Muscle layer of duodenum (tissue), 2 donors: ENCODE results near the gene PTPRN2.

ENCODE experiments used
- H3K27ac ChIP-seq: one replicate; pipeline ENCODE4 v1.7.0; 2013; ENCODE audit warnings: mild to moderate bottlenecking, low read length
- H3K27me3 ChIP-seq: one replicate; pipeline ENCODE4 v1.7.0; 2013; ENCODE audit warnings: low read depth, mild to moderate bottlenecking, control low read depth, low read length
- H3K36me3 ChIP-seq, 2 donors: one replicate each; pipeline ENCODE4 v1.7.0; 2013; ENCODE audit warnings: low read length in 2 of 2, control low read depth in 1 of 2, mild to moderate bottlenecking in 1 of 2; ENCODE audit not compliant: insufficient read depth in 2 of 2, control insufficient read depth in 1 of 2
- H3K4me1 ChIP-seq, 2 donors: one replicate each; pipeline ENCODE4 v1.7.0; 2013; ENCODE audit warnings: low read length in 2 of 2, mild to moderate bottlenecking in 2 of 2, control low read depth in 1 of 2, moderate library complexity in 1 of 2; ENCODE audit not compliant: insufficient read depth in 2 of 2, control insufficient read depth in 1 of 2
- H3K4me3 ChIP-seq, 2 donors: one replicate each; pipeline ENCODE4 v1.7.0; 2013; ENCODE audit warnings: low read length in 2 of 2, low read depth in 1 of 2, mild to moderate bottlenecking in 1 of 2
- H3K9me3 ChIP-seq, 2 donors: one replicate each; pipeline ENCODE4 v1.7.0; 2013; ENCODE audit warnings: low read length in 2 of 2, control low read depth in 1 of 2, mild to moderate bottlenecking in 1 of 2; ENCODE audit not compliant: control insufficient read depth in 1 of 2
- donor health status: healthy.

PTPRN2 gene

DNA sequence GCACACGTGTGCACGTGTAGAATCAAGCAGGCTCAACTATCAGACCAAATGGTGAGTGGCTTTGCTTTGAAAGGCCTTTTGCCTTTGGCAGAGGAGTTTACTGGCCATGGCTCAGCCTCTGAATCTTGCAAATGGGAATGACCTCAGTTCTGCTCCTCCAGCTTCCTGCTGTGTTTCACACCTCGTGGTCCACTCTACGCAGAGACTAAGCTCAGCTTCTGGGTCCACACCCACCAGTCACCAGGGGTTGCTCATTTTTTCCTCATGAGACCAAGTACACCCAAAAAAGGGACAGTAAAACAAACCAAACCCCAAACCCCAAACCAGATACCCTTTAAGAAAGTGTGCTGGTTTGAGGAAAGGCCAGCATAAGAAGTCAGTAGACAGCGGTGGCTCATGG lies 1014.4 kb downstream of the PTPRN2 start:
- no peak overlapping the region for H3K27ac ChIP-seq

DNA sequence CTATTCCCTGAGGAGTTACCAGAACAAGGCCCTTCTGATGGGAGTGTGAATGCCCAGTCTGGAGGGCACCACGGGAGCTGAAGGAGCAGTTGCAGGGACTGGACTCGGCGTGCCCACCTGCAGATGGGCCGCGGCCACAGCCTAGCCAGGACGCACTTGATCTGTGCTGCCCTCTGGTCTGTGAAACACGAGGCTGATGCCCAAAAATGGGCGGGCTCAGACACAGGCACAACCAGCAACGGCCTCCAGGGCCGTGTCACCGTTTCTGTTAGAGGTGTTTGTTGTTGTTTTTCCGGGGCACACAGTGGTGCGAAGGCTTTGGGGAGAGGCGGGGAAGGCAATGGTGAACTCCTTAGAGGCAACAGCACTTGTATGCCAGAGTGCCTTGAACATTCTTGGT lies 1015.0 kb downstream of the PTPRN2 start:
- Histone ChIP-seq H3K27ac (no peak overlapping the region), H3K36me3 (no peaks in the 10 kb centered on the region)

More for the DNA sequence above, 1014.4 kb downstream of the PTPRN2 start:
- Histone ChIP-seq H3K9me3 (no peaks in the 10 kb centered on the region), H3K27me3 (no peaks in the 10 kb centered on the region), H3K4me3 (no peak overlapping the region), H3K36me3 (no peaks in the 10 kb centered on the region), H3K4me1 (peaks cover 0 to 5% of the 10 kb centered on the region in 2 donors)

GRCh38 chr7:157570531-157571200 lies 1017.0 kb downstream of the PTPRN2 start:
- H3K9me3 ChIP-seq: no peaks in the 10 kb centered on the region
- H3K36me3 ChIP-seq: no peaks in the 10 kb centered on the region
- H3K27ac ChIP-seq: no peak overlapping the region
- no peak overlapping the region for H3K4me3 ChIP-seq
- H3K4me1 ChIP-seq: peaks cover 0 to 5% of the 10 kb centered on the region in 2 donors
- H3K27me3 ChIP-seq: no peaks in the 10 kb centered on the region

More for the DNA sequence above, 1015.0 kb downstream of the PTPRN2 start:
- Histone ChIP-seq H3K4me1 (peaks cover 0 to 5% of the 10 kb centered on the region in 2 donors), H3K4me3 (no peak overlapping the region), H3K27me3 (no peaks in the 10 kb centered on the region), H3K9me3 (no peaks in the 10 kb centered on the region)

DNA sequence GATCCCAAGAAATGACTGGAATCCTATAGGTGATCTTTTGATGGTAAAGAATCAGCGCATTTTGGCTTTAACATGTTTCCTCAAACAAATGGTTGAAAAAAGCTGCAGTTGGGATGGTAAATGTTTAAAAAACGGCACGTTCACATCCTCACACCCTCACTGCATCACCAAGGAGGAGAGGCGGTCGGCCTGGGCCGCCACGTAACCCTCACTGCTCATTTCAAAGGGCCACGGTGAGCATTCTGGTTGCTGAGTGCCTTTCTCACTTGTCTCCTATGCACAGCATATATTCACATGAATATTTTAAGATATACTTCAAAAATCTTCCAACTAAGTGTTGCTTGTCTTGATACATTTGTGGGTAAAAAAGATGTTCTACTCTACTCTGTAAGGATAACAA lies 1017.7 kb downstream of the PTPRN2 start:
- Histone ChIP-seq H3K27ac (no peak overlapping the region), H3K36me3 (no peaks in the 10 kb centered on the region), H3K4me1 (peaks cover 0 to 5% of the 10 kb centered on the region in 2 donors), H3K4me3 (no peak overlapping the region), H3K27me3 (no peaks in the 10 kb centered on the region), H3K9me3 (no peaks in the 10 kb centered on the region)

DNA sequence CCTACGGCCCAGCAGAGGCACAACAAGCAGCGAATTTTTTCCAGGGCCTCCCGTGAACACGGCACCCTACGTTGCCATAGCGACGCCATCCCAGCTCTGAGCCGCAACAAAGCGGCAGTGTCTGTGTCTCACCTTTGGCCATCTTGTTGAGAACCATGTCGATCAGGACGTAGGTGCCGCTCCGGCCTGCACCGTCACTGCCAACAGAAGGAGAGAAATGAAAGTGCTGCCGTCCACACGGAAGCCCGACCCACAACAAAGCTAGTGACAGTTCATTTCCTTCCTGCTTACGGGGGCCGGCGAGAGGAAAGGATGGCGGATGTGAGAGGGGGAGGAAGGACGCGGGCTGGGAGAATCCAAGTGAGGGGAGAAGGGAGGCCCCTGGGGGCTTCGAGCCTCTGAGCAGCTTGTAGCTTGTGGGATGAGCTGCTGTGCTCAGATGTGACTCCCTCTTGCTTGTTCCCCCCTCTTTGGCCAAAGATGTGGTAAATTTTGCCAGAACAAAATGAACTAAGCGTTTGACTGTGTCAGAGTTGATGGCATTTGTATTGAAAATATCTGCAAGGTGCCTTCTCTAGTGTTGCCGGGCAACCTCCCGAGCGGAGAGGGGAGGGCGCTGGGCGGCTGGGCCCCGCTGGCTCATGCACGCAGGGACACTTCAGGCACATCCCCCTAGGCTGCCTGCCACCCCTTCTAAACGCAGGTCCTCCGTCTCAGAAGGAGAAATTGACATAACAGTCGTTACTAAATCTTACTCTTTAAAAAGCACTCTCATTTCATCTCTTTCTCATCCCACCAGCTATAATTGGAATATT lies 1018.6 kb downstream of the PTPRN2 start:
- Histone ChIP-seq H3K9me3 (no peaks in the 10 kb centered on the region), H3K4me3 (peak overlapping the region; percentile 71 to 84), H3K27me3 (no peaks in the 10 kb centered on the region), H3K4me1 (peaks cover 0 to 5% of the 10 kb centered on the region in 2 donors), H3K27ac (peak overlapping the region; percentile 32), H3K36me3 (no peaks in the 10 kb centered on the region)

GRCh38 chr7:157568106-157568769 lies 1019.4 kb downstream of the PTPRN2 start:
- Histone ChIP-seq H3K27me3 (no peaks in the 10 kb centered on the region), H3K4me1 (peaks cover 0 to 5% of the 10 kb centered on the region in 2 donors), H3K4me3 (peak overlapping the region; percentile 71 to 84), H3K9me3 (no peaks in the 10 kb centered on the region), H3K27ac (no peak overlapping the region), H3K36me3 (no peaks in the 10 kb centered on the region)

DNA sequence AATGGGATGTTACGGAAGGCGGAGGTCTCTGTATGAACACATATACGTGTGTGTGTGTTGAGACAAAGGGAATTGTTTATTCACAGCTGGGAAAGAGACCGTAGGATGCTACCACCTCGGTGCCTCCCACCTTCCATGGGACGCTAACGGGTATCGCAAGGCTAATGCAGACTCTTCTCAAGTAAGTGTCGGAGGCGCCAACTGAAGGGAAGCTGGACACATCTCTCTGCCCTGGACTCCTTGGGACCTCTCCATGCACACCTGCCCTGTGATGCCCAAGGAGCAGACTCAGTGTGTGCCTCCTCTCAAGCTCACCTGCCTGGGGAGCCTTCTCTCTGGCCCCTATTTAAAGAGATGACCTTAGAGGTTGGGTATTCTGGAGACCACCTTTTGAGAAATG lies 1020.0 kb downstream of the PTPRN2 start:
- H3K4me3 ChIP-seq: peak overlapping the region in 1 of 2 donors; percentile 84
- peaks cover 0 to 5% of the 10 kb centered on the region in 2 donors for H3K4me1 ChIP-seq
- no peaks in the 10 kb centered on the region for H3K36me3 ChIP-seq
- H3K27ac ChIP-seq: no peak overlapping the region
- no peaks in the 10 kb centered on the region for H3K27me3 ChIP-seq
- no peaks in the 10 kb centered on the region for H3K9me3 ChIP-seq

GRCh38 chr7:157566631-157567006 lies 1021.0 kb downstream of the PTPRN2 start:
- H3K27ac ChIP-seq: no peak overlapping the region
- H3K36me3 ChIP-seq: no peaks in the 10 kb centered on the region

GRCh38 chr7:157565981-157566630 lies 1021.5 kb downstream of the PTPRN2 start:
- no peaks in the 10 kb centered on the region for H3K27me3 ChIP-seq
- no peak overlapping the region for H3K27ac ChIP-seq
- no peaks in the 10 kb centered on the region for H3K9me3 ChIP-seq
- peaks cover 0 to 5% of the 10 kb centered on the region in 2 donors for H3K4me1 ChIP-seq
- H3K36me3 ChIP-seq: no peaks in the 10 kb centered on the region
- H3K4me3 ChIP-seq: no peak overlapping the region

More at GRCh38 chr7:157566631-157567006, 1021.0 kb downstream of the PTPRN2 start:
- no peak overlapping the region for H3K4me3 ChIP-seq
- no peaks in the 10 kb centered on the region for H3K9me3 ChIP-seq
- no peaks in the 10 kb centered on the region for H3K27me3 ChIP-seq
- peaks cover 0 to 5% of the 10 kb centered on the region in 2 donors for H3K4me1 ChIP-seq

DNA sequence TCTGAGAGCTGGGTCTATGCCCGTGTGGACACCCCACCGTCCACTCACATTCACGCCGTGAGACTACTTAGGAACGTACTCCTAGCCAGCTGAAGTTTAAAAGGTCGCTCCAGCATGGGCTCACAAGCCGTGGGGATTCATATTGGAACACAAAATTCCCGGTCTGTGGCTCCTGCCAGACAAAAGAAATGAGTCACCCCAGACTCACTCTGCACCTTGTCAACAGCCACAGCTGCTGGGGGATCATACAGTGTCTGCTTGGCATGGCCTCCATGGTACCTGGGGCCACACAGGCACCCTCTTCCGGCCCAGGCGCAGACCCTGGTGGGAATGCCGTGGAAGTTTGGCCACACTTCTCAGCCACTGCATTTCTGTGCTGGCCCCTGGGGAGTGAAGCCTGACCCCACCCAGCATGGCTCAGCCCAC lies 1022.4 kb downstream of the PTPRN2 start:
- Histone ChIP-seq H3K27ac (no peak overlapping the region), H3K4me1 (peaks cover 0 to 5% of the 10 kb centered on the region in 2 donors), H3K4me3 (no peak overlapping the region), H3K27me3 (no peaks in the 10 kb centered on the region), H3K9me3 (no peaks in the 10 kb centered on the region), H3K36me3 (no peaks in the 10 kb centered on the region)
